KG1 (cell line): Measurements from ENCODE around the gene GPR82.
"Not testable (repeated sequence)": the region's sequence is repeated elsewhere in the genome, so short reads cannot be mapped to it uniquely, and the experiment has no call there.

Experiments
- DNase-seq: peaks from one replicate; lab custom pipeline; 2025; lab: John Stamatoyannopoulos, UW

GPR82 gene

GRCh38 chrX:41723826-41724225 is at the start of gene GPR82:
Gene GPR82 (plus strand): TSS chrX:41724181. CDS start chrX:41727027, 2,846 bp downstream.
- DNase-seq, result no peak

- not testable (repeated sequence) for DNase-seq
Observed at GRCh38 chrX:41676361-41676760, 47.6 kb upstream of the GPR82 start.

GRCh38 chrX:41677183-41678060 is 46.6 kb upstream of the GPR82 start:
- no peak for DNase-seq

GRCh38 chrX:41684138-41684537 is 39.8 kb upstream of the GPR82 start:
- DNase-seq, result no peak

GRCh38 chrX:41684940-41685339 is 39.0 kb upstream of the GPR82 start:
- no peak for DNase-seq

GRCh38 chrX:41686788-41687187 is 37.2 kb upstream of the GPR82 start:
- no peak for DNase-seq

- no peak for DNase-seq
Observed at GRCh38 chrX:41688156-41688555, 35.8 kb upstream of the GPR82 start.

GRCh38 chrX:41688835-41689234 is 35.1 kb upstream of the GPR82 start, which contains the start of gene GPR34:
Gene GPR34 (plus strand): TSS chrX:41688973. CDS start chrX:41695634, 6,661 bp downstream.
- no peak for DNase-seq

GRCh38 chrX:41689711-41690110 is 34.3 kb upstream of the GPR82 start:
- no peak for DNase-seq

GRCh38 chrX:41692162-41692749 is 31.7 kb upstream of the GPR82 start:
- DNase-seq, result no peak

- DNase-seq, result no peak
Observed at GRCh38 chrX:41693024-41693423, 31.0 kb upstream of the GPR82 start.

GRCh38 chrX:41695426-41695825 is 28.6 kb upstream of the GPR82 start:
- DNase-seq, result no peak

- no peak for DNase-seq
Observed at GRCh38 chrX:41703574-41704029, 20.4 kb upstream of the GPR82 start.

- no peak for DNase-seq
Observed at GRCh38 chrX:41705042-41705441, 18.9 kb upstream of the GPR82 start.

GRCh38 chrX:41705680-41706374 is 18.2 kb upstream of the GPR82 start:
- DNase-seq, result peak; percentile 70

GRCh38 chrX:41707218-41707617 is 16.8 kb upstream of the GPR82 start:
- DNase-seq, result no peak

- no peak for DNase-seq
Observed at GRCh38 chrX:41708486-41708885, 15.5 kb upstream of the GPR82 start.

GRCh38 chrX:41711021-41711667 is 12.8 kb upstream of the GPR82 start:
- no peak for DNase-seq

- no peak for DNase-seq
Observed at GRCh38 chrX:41716222-41716621, 7.8 kb upstream of the GPR82 start.

GRCh38 chrX:41716767-41717473 is 7.1 kb upstream of the GPR82 start:
- no peak for DNase-seq

- no peak for DNase-seq
Observed at GRCh38 chrX:41718481-41719235, 5.3 kb upstream of the GPR82 start.
